Measurements from ENCODE around the gene ARIH2.

- TF ChIP-seq CTCF (IDR thresholded peaks at IDR 0.05) (no peak), POLR2A (IDR thresholded peaks at IDR 0.05) (no peak)
Observed at GRCh38 chr3:48997714-48998637, 79.3 kb downstream of the ARIH2 start.

All from uterus (tissue), 2 donors.